ENCODE results near the gene TANGO6. TPM values are rescaled to one million over a fixed set of nuclear protein-coding genes. Genes with fewer than 3 reads are reported as not detected.

Gene TANGO6
- total RNA-seq, 1 donor from 2014 or later: 10.9 TPM

- TF ChIP-seq CTCF (IDR thresholded peaks at IDR 0.05; ENCODE audit: insufficient read depth, low read length, poor library complexity, severe bottlenecking): no peak
Observed at GRCh38 chr16:68866933-68867332, 23.6 kb downstream of the TANGO6 start.

GRCh38 chr16:68869492-68870088 lies 26.3 kb downstream of the TANGO6 start:
- DNase-seq (ENCODE audit: low read depth): no peak

More at GRCh38 chr16:68866933-68867332, 23.6 kb downstream of the TANGO6 start:
- Histone ChIP-seq H3K36me3 (ENCODE audit: control insufficient read depth, insufficient read depth, low read length) (no peaks in the 10 kb centered on the region), H3K4me3 (ENCODE audit: low read depth, low read length) (no peak overlapping the region), H3K27me3 (ENCODE audit: control insufficient read depth, insufficient read depth, low read length) (no peaks in the 10 kb centered on the region)
- DNase-seq (ENCODE audit: low read depth): no peak

GRCh38 chr16:68873635-68874471 lies 30.5 kb downstream of the TANGO6 start:
- no peak for DNase-seq (ENCODE audit: low read depth)
- TF ChIP-seq CTCF (IDR thresholded peaks at IDR 0.05; ENCODE audit: insufficient read depth, low read length, poor library complexity, severe bottlenecking): no peak
- Histone ChIP-seq H3K36me3 (ENCODE audit: control insufficient read depth, insufficient read depth, low read length) (no peaks in the 10 kb centered on the region), H3K27me3 (ENCODE audit: control insufficient read depth, insufficient read depth, low read length) (no peaks in the 10 kb centered on the region), H3K4me3 (ENCODE audit: low read depth, low read length) (no peak overlapping the region)

More at GRCh38 chr16:68869492-68870088, 26.3 kb downstream of the TANGO6 start:
- H3K36me3 ChIP-seq (ENCODE audit: control insufficient read depth, insufficient read depth, low read length): no peaks in the 10 kb centered on the region
- no peaks in the 10 kb centered on the region for H3K27me3 ChIP-seq (ENCODE audit: control insufficient read depth, insufficient read depth, low read length)
- TF ChIP-seq CTCF (IDR thresholded peaks at IDR 0.05; ENCODE audit: insufficient read depth, low read length, poor library complexity, severe bottlenecking): no peak
- H3K4me3 ChIP-seq (ENCODE audit: low read depth, low read length): no peak overlapping the region

- Histone ChIP-seq H3K36me3 (ENCODE audit: control insufficient read depth, insufficient read depth, low read length) (no peaks in the 10 kb centered on the region), H3K27me3 (ENCODE audit: control insufficient read depth, insufficient read depth, low read length) (no peaks in the 10 kb centered on the region), H3K4me3 (ENCODE audit: low read depth, low read length) (no peak overlapping the region)
- no peak for TF ChIP-seq CTCF (IDR thresholded peaks at IDR 0.05; ENCODE audit: insufficient read depth, low read length, poor library complexity, severe bottlenecking)
- no peak for DNase-seq (ENCODE audit: low read depth)
Observed at GRCh38 chr16:68875871-68876270, 32.5 kb downstream of the TANGO6 start.

GRCh38 chr16:68883685-68884084 lies 40.4 kb downstream of the TANGO6 start:
- Histone ChIP-seq H3K27me3 (ENCODE audit: control insufficient read depth, insufficient read depth, low read length) (no peaks in the 10 kb centered on the region), H3K36me3 (ENCODE audit: control insufficient read depth, insufficient read depth, low read length) (peaks cover 1% of the 10 kb centered on the region), H3K4me3 (ENCODE audit: low read depth, low read length) (no peak overlapping the region)
- no peak for DNase-seq (ENCODE audit: low read depth)
- no peak for TF ChIP-seq CTCF (IDR thresholded peaks at IDR 0.05; ENCODE audit: insufficient read depth, low read length, poor library complexity, severe bottlenecking)
